Measurements from ENCODE around the gene CPE. TPM values are rescaled to one million over a fixed set of nuclear protein-coding genes. Genes with fewer than 3 reads are reported as not detected.

Gene CPE
- total RNA-seq, 4 donors from 2014 or later, result 7.5 to 29.1 (median 12.3) TPM

GRCh38 chr4:165458471-165458870 is 79.7 kb downstream of the CPE start:
- no peak overlapping the region for H3K4me3 ChIP-seq
- H3K27ac ChIP-seq, result no peak overlapping the region
- H3K36me3 ChIP-seq, result no peaks in the 10 kb centered on the region
- TF ChIP-seq POLR2A (IDR thresholded peaks at IDR 0.05) (no peak), POLR2AphosphoS5 (IDR thresholded peaks at IDR 0.05) (no peak), EP300 (IDR thresholded peaks at IDR 0.05; ENCODE audit: low read depth) (no peak), CTCF (IDR thresholded peaks at IDR 0.05) (no peak)
- H3K4me1 ChIP-seq, result peaks cover 0 to 3% (median 0%) of the 10 kb centered on the region in 4 donors
- no peak for DNase-seq
- intact Hi-C loops (cut with DNase I; ENCODE audit: low total_unique reads) (no loop called here), in situ Hi-C loops (cut with MboI; ENCODE audit: low pct_ligation_motif_present in 1 of 4, low pct_unique_long_range_greater_than_20kb in 1 of 4, low sequenced_read_pairs in 3 of 4) (loop anchor here in 1 of 4 donors (25.0 kb wide), 1 partner anchor 96 kb away; no protein-coding TSS in a partner anchor)
- no peaks in the 10 kb centered on the region for H3K9me3 ChIP-seq
- no peaks in the 10 kb centered on the region for H3K27me3 ChIP-seq

- Histone ChIP-seq H3K4me3 (no peak overlapping the region), H3K27me3 (no peaks in the 10 kb centered on the region), H3K4me1 (peaks cover 0 to 3% (median 0%) of the 10 kb centered on the region in 4 donors), H3K27ac (no peak overlapping the region), H3K9me3 (no peaks in the 10 kb centered on the region), H3K36me3 (no peaks in the 10 kb centered on the region)
- DNase-seq, result no peak
- 56 to 58% methylated on average over 7 to 8 of the region's 8 CpGs for WGBS, 2 donors (ENCODE audit: low coverage in 1 of 2)
- in situ Hi-C loops (cut with MboI; ENCODE audit: low pct_ligation_motif_present in 1 of 4, low pct_unique_long_range_greater_than_20kb in 1 of 4, low sequenced_read_pairs in 3 of 4), result loop anchor here (5.0 to 25.0 kb wide), 6 partner anchors 99 to 339 kb away; no protein-coding TSS in a partner anchor
- intact Hi-C loops (cut with DNase I; ENCODE audit: low total_unique reads), result loop anchor here (5.0 kb wide), 1 partner anchor 334 kb away; no protein-coding TSS in a partner anchor
- TF ChIP-seq POLR2A (IDR thresholded peaks at IDR 0.05), result no peak
- TF ChIP-seq CTCF (IDR thresholded peaks at IDR 0.05), result no peak
- no peak for TF ChIP-seq EP300 (IDR thresholded peaks at IDR 0.05; ENCODE audit: low read depth)
- no peak for TF ChIP-seq POLR2AphosphoS5 (IDR thresholded peaks at IDR 0.05)
These were observed 82.5 kb downstream of the CPE start for GRCh38 chr4:165461159-165461821.

- no peak for DNase-seq
- Histone ChIP-seq H3K9me3 (no peaks in the 10 kb centered on the region), H3K27ac (no peak overlapping the region), H3K27me3 (no peaks in the 10 kb centered on the region), H3K36me3 (no peaks in the 10 kb centered on the region), H3K4me1 (peaks cover 0 to 3% (median 0%) of the 10 kb centered on the region in 4 donors), H3K4me3 (no peak overlapping the region)
- WGBS, 2 donors (ENCODE audit: low coverage in 1 of 2), result 84 to 92% methylated on average over 3 of the region's 3 CpGs
- in situ Hi-C loops (cut with MboI; ENCODE audit: low pct_ligation_motif_present in 1 of 4, low pct_unique_long_range_greater_than_20kb in 1 of 4, low sequenced_read_pairs in 3 of 4), result loop anchor here (5.0 to 25.0 kb wide), 6 partner anchors 100 to 340 kb away; no protein-coding TSS in a partner anchor
- TF ChIP-seq POLR2AphosphoS5 (IDR thresholded peaks at IDR 0.05), result no peak
- TF ChIP-seq CTCF (IDR thresholded peaks at IDR 0.05), result no peak
- no peak for TF ChIP-seq EP300 (IDR thresholded peaks at IDR 0.05; ENCODE audit: low read depth)
- no peak for TF ChIP-seq POLR2A (IDR thresholded peaks at IDR 0.05)
- intact Hi-C loops (cut with DNase I; ENCODE audit: low total_unique reads), result loop anchor here (5.0 kb wide), 1 partner anchor 335 kb away; no protein-coding TSS in a partner anchor
These were observed 83.2 kb downstream of the CPE start for GRCh38 chr4:165462009-165462408.

GRCh38 chr4:165464376-165464775 is 85.6 kb downstream of the CPE start:
- Histone ChIP-seq H3K4me3 (no peak overlapping the region), H3K36me3 (no peaks in the 10 kb centered on the region), H3K4me1 (peaks cover 0 to 3% (median 0%) of the 10 kb centered on the region in 4 donors), H3K9me3 (no peaks in the 10 kb centered on the region), H3K27ac (no peak overlapping the region), H3K27me3 (no peaks in the 10 kb centered on the region)
- intact Hi-C loops (cut with DNase I; ENCODE audit: low total_unique reads), result loop anchor here (5.0 kb wide), 1 partner anchor 337 kb away; no protein-coding TSS in a partner anchor
- 50 to 74% methylated on average over 5 to 7 of the region's 7 CpGs for WGBS, 2 donors (ENCODE audit: low coverage in 1 of 2)
- TF ChIP-seq POLR2A (IDR thresholded peaks at IDR 0.05) (no peak), EP300 (IDR thresholded peaks at IDR 0.05; ENCODE audit: low read depth) (no peak), CTCF (IDR thresholded peaks at IDR 0.05) (no peak), POLR2AphosphoS5 (IDR thresholded peaks at IDR 0.05) (no peak)
- DNase-seq, result no peak
- in situ Hi-C loops (cut with MboI; ENCODE audit: low pct_ligation_motif_present in 1 of 4, low pct_unique_long_range_greater_than_20kb in 1 of 4, low sequenced_read_pairs in 3 of 4), result loop anchor here (5.0 to 25.0 kb wide), 6 partner anchors 102 to 342 kb away; no protein-coding TSS in a partner anchor

All from transverse colon (tissue), 4 donors.